ENCODE results near the gene CUL4A.

- TF ChIP-seq EP300 (conservative IDR thresholded peaks at IDR 0.05; ENCODE audit: poor library complexity, severe bottlenecking) (no peak), POLR2AphosphoS5 (IDR thresholded peaks at IDR 0.05) (no peak), RAD21 (conservative IDR thresholded peaks at IDR 0.05) (no peak), TAF1 (IDR thresholded peaks at IDR 0.05; ENCODE audit: low read depth) (no peak), CTCF (IDR thresholded peaks at IDR 0.05; ENCODE audit: poor library complexity, severe bottlenecking) (no peak), EZH2 (IDR thresholded peaks at IDR 0.05; ENCODE audit: borderline replicate concordance, insufficient read depth, low read length, poor library complexity, severe bottlenecking) (no peak)
These were observed 12.3 kb upstream of the CUL4A start for GRCh38 chr13:113196970-113197737.
